Smooth muscle cell (in vitro differentiated cells): ENCODE results near the gene BIN1. TPM values are rescaled to one million over a fixed set of nuclear protein-coding genes. Genes with fewer than 3 reads are reported as not detected.

Experiments used
- DNase-seq: peaks from one replicate; lab custom pipeline; 2025; ENCODE audit not compliant: unreplicated experiment; lab: John Stamatoyannopoulos, UW
- H2AFZ ChIP-seq: fragments of 200-600 bp; sonication (generic); 2 replicates; pipeline ENCODE4 v1.6.0; 2016; ENCODE audit warnings: antibody characterized with exemption, low read depth, mild to moderate bottlenecking
- H3F3A ChIP-seq: fragments of 200-600 bp; sonication (generic); 2 replicates; pipeline ENCODE4 v1.6.0; 2017; ENCODE audit warnings: antibody characterized with exemption, low read depth
- H3K27ac ChIP-seq: fragments of 200-600 bp; sonication (generic); 2 replicates; pipeline ENCODE4 v1.5.1; 2016; ENCODE audit warnings: low read depth, mild to moderate bottlenecking
- H3K27me3 ChIP-seq: fragments of 200-600 bp; sonication (generic); 2 replicates; pipeline ENCODE4 v1.6.1; 2016; ENCODE audit warnings: low read depth, mild to moderate bottlenecking
- H3K36me3 ChIP-seq: fragments of 200-600 bp; sonication (generic); 2 replicates; pipeline ENCODE4 v1.5.1; 2016; ENCODE audit warnings: low read depth
- H3K4me1 ChIP-seq: fragments of 200-600 bp; sonication (generic); 2 replicates; pipeline ENCODE4 v1.5.1; 2016; ENCODE audit warnings: low read depth
- H3K4me2 ChIP-seq: fragments of 200-600 bp; sonication (generic); 2 replicates; pipeline ENCODE4 v1.6.0; 2016; ENCODE audit warnings: mild to moderate bottlenecking
- H3K4me3 ChIP-seq: fragments of 200-600 bp; sonication (generic); 2 replicates; pipeline ENCODE4 v1.5.1; 2016; ENCODE audit warnings: mild to moderate bottlenecking
- H3K79me2 ChIP-seq: fragments of 200-600 bp; sonication (generic); 2 replicates; pipeline ENCODE4 v1.6.0; 2016; ENCODE audit warnings: low read depth, mild to moderate bottlenecking
- H3K9ac ChIP-seq: fragments of 200-600 bp; sonication (generic); 2 replicates; pipeline ENCODE4 v1.6.0; 2016; ENCODE audit warnings: low read depth
- H3K9me3 ChIP-seq: fragments of 200-600 bp; sonication (generic); replicated peaks from 2 replicates; pipeline ENCODE4 v1.5.1; 2016; ENCODE audit warnings: low read depth
- H4K20me1 ChIP-seq: fragments of 200-600 bp; sonication (generic); 2 replicates; pipeline ENCODE4 v1.6.0; 2016; ENCODE audit warnings: low read depth
- CTCF ChIP-seq: fragments of 200-600 bp; sonication (generic); IDR thresholded peaks from 2 replicates; pipeline ENCODE4 v1.5.1; 2017; ENCODE audit warnings: borderline replicate concordance, mild to moderate bottlenecking, antibody characterized with exemption; ENCODE audit not compliant: insufficient read depth, poor library complexity, severe bottlenecking
- WGBS: methylation state at CpG from one replicate; pipeline ENCODE4 v1.1.7; 2016; ENCODE audit warnings: low lambda C conversion rate; 5-methylcytosine and 5-hydroxymethylcytosine counted together
- polyA plus RNA-seq: library from polyadenylated mRNA; unstranded; fragments of >200 nt; fragmentation: Nextera tagmentation; extraction: Ambion mirVana; gene quantifications from 2 replicates; pipeline ENCODE4 v1.2.1, GENCODE V29; 2016
- total RNA-seq: library from RNA; depleted of rRNA; stranded (reverse); fragments of >200 nt; gene quantifications from 2 replicates; pipeline ENCODE4 v1.2.3, GENCODE V29; 2014

BIN1 gene
- 20.0 and 25.4 TPM in 2 replicates for total RNA-seq
- 31.9 and 32.4 TPM in 2 replicates for polyA plus RNA-seq

- TF ChIP-seq CTCF, result no peak
- Histone ChIP-seq H3K9ac (peak within 1 kb of the TSS; percentile 76), H4K20me1 (peaks cover 11% of the 10 kb centered on the region), H3F3A (peaks cover 19% of the 10 kb centered on the region), H3K9me3 (no peaks in the 10 kb centered on the region), H3K27me3 (no peaks in the 10 kb centered on the region), H3K27ac (peak within 1 kb of the TSS; percentile 78), H3K4me3 (peak within 1 kb of the TSS; percentile 72), H3K4me2 (peak within 1 kb of the TSS; percentile 99), H3K4me1 (peaks cover 33% of the 10 kb centered on the region), H3K79me2 (peaks cover 29% of the 10 kb centered on the region), H3K36me3 (no peaks in the 10 kb centered on the region), H2AFZ (peak within 1 kb of the TSS; percentile 97)
- peak; percentile 58 for DNase-seq
- 1% methylated on average over 49 of the region's 77 CpGs for WGBS
Observed at GRCh38 chr2:127106991-127107621, at the start of gene BIN1. TSS of gene BIN1 (minus strand) at chr2:127107154. CDS start at chr2:127106943, 211 bp downstream.

- no peaks in the 10 kb centered on the region for H3K36me3 ChIP-seq
- peaks cover 6% of the 10 kb centered on the region for H3K9me3 ChIP-seq
- H4K20me1 ChIP-seq, result no peaks in the 10 kb centered on the region
- no peak overlapping the region for H3K27ac ChIP-seq
- H3K27me3 ChIP-seq, result no peaks in the 10 kb centered on the region
- H3K79me2 ChIP-seq, result no peaks in the 10 kb centered on the region
- TF ChIP-seq CTCF, result no peak
- no peak overlapping the region for H3K4me2 ChIP-seq
- no peak for DNase-seq
- no peak overlapping the region for H3K4me3 ChIP-seq
- WGBS, result 33% methylated on average over 2 of the region's 2 CpGs
- H2AFZ ChIP-seq, result no peak overlapping the region
- H3F3A ChIP-seq, result no peaks in the 10 kb centered on the region
- no peaks in the 10 kb centered on the region for H3K4me1 ChIP-seq
- no peak overlapping the region for H3K9ac ChIP-seq
Observed at GRCh38 chr2:127155947-127156346, 49.0 kb upstream of the BIN1 start.

GRCh38 chr2:127155028-127155581, 48.2 kb upstream of the BIN1 start:
- TF ChIP-seq CTCF, result no peak
- no peak overlapping the region for H3K4me3 ChIP-seq
- no peaks in the 10 kb centered on the region for H3K27me3 ChIP-seq
- no peak overlapping the region for H3K27ac ChIP-seq
- H3K36me3 ChIP-seq, result no peaks in the 10 kb centered on the region
- no peaks in the 10 kb centered on the region for H3K4me1 ChIP-seq
- H3K79me2 ChIP-seq, result no peaks in the 10 kb centered on the region
- peaks cover 7% of the 10 kb centered on the region for H3K9me3 ChIP-seq
- no peaks in the 10 kb centered on the region for H4K20me1 ChIP-seq
- H3K4me2 ChIP-seq, result no peak overlapping the region
- no peak for DNase-seq
- no peaks in the 10 kb centered on the region for H3F3A ChIP-seq
- 77% methylated on average over 7 of the region's 7 CpGs for WGBS
- no peak overlapping the region for H2AFZ ChIP-seq
- no peak overlapping the region for H3K9ac ChIP-seq

- Histone ChIP-seq H3K4me2 (no peak overlapping the region), H2AFZ (no peak overlapping the region), H3K27ac (no peak overlapping the region), H3K79me2 (no peaks in the 10 kb centered on the region), H3K9me3 (peaks cover 7% of the 10 kb centered on the region), H3K4me1 (no peaks in the 10 kb centered on the region), H3K9ac (no peak overlapping the region), H3F3A (no peaks in the 10 kb centered on the region), H4K20me1 (no peaks in the 10 kb centered on the region), H3K27me3 (no peaks in the 10 kb centered on the region), H3K36me3 (no peaks in the 10 kb centered on the region), H3K4me3 (no peak overlapping the region)
- no peak for TF ChIP-seq CTCF
- WGBS, result 94% methylated on average over 4 of the region's 4 CpGs
- DNase-seq, result no peak
Observed at GRCh38 chr2:127154396-127154795, 47.4 kb upstream of the BIN1 start.
